GM10248 (cell line): ENCODE results near the gene EHBP1.

ENCODE experiments used
- CTCF ChIA-PET: fragments of 300-600 bp; sonication (Branson Sonifier 250); formaldehyde crosslinking; extraction: SDS; loops from one replicate; lab custom pipeline; 2021; ENCODE audit warnings: antibody characterized with exemption; lab: Yijun Ruan, JAX
- POLR2A ChIA-PET: fragments of 350-650 bp; sonication (Branson Sonifier 250); formaldehyde crosslinking; extraction: SDS; loops from one replicate; lab custom pipeline; 2020; ENCODE audit warnings: antibody characterized with exemption; lab: Yijun Ruan, JAX
- DNase-seq: peaks from one replicate; pipeline ENCODE4 v3.0.0; 2012; ENCODE audit errors: extremely low spot score
- TF ChIP-seq, protein P1 (sequence below): IDR thresholded peaks from 2 replicates; pipeline ENCODE4 v1.5.1; 2012; ENCODE audit warnings: mild to moderate bottlenecking, low read depth; ENCODE audit errors: extremely low read depth, missing control alignments, control extremely low read depth

EHBP1 gene

DNA sequence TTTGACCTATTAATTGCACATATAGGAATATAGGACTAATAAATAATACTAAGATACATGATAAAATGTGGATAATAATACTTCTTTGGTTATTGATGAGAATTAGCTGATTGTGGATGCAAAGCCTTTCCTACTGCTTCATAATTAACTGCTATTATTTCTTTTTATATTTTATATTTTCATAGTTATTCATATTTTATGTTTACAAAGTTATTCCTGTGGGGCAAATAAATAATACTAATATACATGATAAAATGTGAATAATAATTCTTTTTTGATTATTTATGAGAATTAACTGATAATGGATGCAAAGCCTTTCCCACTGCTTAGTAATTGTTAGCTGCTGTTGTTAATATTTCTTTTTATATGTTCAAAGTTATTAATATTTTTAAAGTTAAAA lies 146.7 kb downstream of the EHBP1 start:
- ChIA-PET POLR2A (no interaction called here), CTCF (interaction anchor here (1.2 to 1.4 kb wide), 2 partner anchors 9 to 395 kb away, joined by 4 read pairs; no protein-coding TSS in a partner anchor)
- TF ChIP-seq, protein P1, sequence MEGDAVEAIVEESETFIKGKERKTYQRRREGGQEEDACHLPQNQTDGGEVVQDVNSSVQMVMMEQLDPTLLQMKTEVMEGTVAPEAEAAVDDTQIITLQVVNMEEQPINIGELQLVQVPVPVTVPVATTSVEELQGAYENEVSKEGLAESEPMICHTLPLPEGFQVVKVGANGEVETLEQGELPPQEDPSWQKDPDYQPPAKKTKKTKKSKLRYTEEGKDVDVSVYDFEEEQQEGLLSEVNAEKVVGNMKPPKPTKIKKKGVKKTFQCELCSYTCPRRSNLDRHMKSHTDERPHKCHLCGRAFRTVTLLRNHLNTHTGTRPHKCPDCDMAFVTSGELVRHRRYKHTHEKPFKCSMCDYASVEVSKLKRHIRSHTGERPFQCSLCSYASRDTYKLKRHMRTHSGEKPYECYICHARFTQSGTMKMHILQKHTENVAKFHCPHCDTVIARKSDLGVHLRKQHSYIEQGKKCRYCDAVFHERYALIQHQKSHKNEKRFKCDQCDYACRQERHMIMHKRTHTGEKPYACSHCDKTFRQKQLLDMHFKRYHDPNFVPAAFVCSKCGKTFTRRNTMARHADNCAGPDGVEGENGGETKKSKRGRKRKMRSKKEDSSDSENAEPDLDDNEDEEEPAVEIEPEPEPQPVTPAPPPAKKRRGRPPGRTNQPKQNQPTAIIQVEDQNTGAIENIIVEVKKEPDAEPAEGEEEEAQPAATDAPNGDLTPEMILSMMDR, result no peak
- no peak for DNase-seq

DNA sequence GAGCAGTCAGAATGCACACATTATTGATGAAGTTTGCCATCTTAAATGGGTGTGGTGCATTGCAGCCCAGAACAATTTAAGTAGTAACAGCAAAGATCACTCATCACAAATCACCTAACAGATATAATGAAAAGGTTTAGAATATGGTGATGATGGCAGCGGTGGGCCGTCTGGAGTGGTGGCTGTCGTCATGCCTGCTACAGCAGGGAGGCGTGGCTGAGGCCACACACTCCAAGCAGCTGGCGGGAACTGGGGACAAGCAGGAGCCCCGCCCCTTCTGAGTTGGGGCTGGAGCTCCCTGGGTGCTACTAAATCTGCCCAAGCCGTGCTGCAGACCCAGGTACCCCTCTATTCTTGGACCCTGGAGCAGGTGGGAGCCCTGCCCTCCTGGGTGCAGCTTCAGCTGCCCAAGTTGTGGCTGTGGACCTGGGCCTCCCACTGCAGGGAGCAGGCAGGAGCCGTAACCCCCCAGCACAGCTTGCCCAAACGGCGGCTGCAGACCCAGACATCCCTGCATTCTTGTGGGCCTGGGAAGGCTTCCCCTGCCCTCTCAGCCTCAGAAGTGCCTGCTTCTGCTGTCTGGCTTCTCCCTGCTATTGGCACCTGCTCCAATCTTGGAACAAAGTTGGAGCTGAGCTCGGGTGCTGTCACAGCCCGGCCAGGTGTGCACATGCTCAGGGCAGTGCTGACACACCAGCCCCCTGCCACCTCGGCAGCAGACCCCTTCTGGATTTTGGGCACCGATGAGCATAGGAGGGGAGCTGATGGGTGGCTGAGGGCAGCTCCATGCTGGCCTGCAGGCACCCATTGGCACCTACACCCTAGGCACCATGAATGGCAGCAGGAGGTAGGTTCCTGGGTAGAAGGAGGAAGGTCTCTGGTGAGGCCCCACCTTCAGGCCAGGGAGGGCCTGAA lies 149.3 kb downstream of the EHBP1 start:
- DNase-seq, result no peak
- ChIA-PET POLR2A (no interaction called here), CTCF (interaction anchor here (1.5 kb wide), 3 partner anchors 9 to 52 kb away, joined by 3 read pairs; no protein-coding TSS in a partner anchor)
- TF ChIP-seq, protein P1, result no peak

DNA sequence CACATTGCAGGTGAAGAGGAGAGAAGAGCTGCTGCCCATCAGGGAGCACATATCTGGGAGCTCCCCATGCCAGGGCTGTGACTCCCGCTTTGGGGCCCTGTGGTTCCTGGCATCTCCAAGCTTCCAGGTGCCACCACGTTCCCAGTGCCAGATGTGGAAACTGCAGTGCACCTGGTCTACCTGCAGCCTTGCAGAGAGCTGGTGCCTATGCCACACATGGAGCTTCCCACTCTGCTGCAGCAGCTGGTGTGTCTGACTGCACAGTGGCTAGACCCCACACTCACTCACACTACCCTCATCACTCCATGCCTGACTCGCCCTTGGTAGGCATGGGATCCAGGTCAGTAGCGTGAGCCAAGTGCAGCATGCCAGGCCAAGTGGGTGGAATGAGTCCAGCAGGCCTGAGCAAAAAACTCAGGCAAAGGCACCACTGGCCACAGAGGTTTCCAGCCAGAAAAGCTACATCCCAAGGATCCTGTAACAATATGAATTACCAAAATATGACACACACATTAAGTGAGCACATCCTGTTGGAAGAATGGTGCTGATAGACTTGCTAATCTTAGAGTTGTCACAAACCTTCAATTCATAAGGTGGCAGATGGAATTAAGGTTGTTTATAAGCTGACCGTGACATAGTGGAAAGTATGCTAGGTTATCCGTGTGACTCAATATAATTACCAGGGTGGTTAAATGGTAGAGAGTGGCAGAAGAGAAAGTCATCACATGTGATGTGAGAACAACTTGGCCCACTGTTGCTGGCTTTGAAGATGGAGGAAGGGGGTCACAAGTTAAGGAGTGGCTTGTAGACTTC lies 150.9 kb downstream of the EHBP1 start:
- no peak for DNase-seq
- ChIA-PET POLR2A (no interaction called here), CTCF (interaction anchor here (1.4 to 1.5 kb wide), 2 partner anchors 9 to 53 kb away, joined by 3 to 5 read pairs; no protein-coding TSS in a partner anchor)
- TF ChIP-seq, protein P1, result no peak

DNA sequence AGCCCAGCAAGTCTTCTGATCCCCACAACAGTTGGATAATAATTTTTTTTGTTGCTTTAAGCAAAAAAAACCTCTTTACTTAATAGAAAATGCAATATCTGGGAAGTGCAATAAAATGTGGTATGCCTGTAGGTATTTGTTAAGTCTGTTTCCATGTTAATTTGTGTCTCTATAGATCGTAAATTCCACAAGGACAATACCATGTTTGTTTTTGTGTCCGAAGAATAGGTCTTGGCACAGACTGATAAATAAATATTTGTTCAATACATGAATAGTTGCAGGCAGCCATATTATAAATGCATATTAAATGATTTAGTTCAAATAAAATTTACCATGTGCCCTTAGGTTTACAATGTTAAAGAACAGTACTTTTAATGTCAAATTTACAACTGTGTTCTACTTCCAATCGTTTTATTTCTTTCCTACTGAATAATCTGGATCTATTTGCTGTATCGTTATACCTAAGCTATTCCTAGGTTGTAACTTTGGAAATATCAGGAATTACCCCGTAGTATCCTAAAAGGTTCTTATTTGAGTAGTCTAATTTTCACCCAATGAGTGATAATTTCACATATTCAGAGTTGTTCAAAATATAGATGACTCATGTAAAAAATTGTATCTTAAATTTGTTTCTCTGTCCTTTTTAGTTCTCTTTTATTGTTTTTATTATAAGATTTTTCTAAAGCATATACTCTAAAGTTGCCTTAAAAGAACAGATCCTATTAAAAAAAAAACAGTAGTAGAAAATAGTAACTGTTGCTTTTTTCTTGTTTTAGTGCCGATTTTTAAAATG lies 151.8 kb downstream of the EHBP1 start:
- CTCF ChIA-PET, result interaction anchor here (0.7 to 1.4 kb wide), 2 partner anchors 10 to 1196 kb away, joined by 3 to 5 read pairs; no protein-coding TSS in a partner anchor

DNA sequence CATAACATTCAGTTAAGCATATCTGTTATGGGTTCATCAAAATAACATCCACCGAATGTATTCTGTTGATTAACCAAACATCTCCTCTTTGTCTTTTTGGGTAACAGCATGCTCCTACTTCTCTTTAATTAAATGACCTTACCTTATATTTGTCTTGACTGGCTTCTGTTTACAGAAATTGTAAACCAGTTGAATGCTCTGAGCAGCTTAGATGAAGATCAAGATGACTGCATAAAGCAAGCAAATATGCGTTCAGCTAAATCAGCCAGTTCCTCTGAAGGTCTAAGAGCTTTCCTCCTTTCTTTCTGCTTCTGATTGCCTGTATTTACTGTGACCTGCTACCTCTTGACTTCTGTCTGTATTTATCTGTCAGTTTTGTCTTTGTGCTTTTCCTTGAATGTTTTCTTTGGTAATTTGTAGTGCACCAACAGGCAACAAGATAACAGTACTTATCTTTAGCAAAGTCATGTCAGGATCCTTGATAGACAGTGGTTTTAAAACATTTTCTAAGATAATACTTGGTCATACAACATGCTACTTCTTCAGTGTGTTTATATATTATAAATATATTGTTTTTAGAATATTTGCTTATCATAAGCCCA lies 152.8 kb downstream of the EHBP1 start:
- no peak for DNase-seq
- TF ChIP-seq, protein P1, result no peak
- CTCF ChIA-PET, result interaction anchor here (0.7 kb wide), 1 partner anchor 9 kb away, joined by 3 read pairs; no protein-coding TSS in a partner anchor
- POLR2A ChIA-PET, result no interaction called here

More for the DNA sequence above, 151.8 kb downstream of the EHBP1 start:
- DNase-seq, result no peak
- TF ChIP-seq, protein P1, result no peak
- POLR2A ChIA-PET, result no interaction called here
